T-helper 1 cell treated with Interleukin-12 subunit alpha and Interleukin-12 subunit beta and Interleukin-4 antibody, amounts not matched to agents 30 ng/mL and 1 ng/mL, for 36 hours (primary cell): Measurements from ENCODE around the gene STRADB. TPM values are rescaled to one million over a fixed set of nuclear protein-coding genes. Genes with fewer than 3 reads are reported as not detected.
"Not testable (repeated sequence)": the region's sequence is repeated elsewhere in the genome, so short reads cannot be mapped to it uniquely, and the experiment has no call there.

Experiments used
- intact Hi-C: fragments of 100-400 bp; cut with micrococcal nuclease; formaldehyde crosslinking; loops from one replicate; pipeline ENCODE4 v1.15.1; 2024
- total RNA-seq: library from RNA; stranded (reverse); gene quantifications from 2 replicates; pipeline ENCODE4 v1.2.3, GENCODE V29; 2022

Gene STRADB, protein sequence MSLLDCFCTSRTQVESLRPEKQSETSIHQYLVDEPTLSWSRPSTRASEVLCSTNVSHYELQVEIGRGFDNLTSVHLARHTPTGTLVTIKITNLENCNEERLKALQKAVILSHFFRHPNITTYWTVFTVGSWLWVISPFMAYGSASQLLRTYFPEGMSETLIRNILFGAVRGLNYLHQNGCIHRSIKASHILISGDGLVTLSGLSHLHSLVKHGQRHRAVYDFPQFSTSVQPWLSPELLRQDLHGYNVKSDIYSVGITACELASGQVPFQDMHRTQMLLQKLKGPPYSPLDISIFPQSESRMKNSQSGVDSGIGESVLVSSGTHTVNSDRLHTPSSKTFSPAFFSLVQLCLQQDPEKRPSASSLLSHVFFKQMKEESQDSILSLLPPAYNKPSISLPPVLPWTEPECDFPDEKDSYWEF
- 14.6 and 15.5 TPM in 2 replicates for total RNA-seq

DNA sequence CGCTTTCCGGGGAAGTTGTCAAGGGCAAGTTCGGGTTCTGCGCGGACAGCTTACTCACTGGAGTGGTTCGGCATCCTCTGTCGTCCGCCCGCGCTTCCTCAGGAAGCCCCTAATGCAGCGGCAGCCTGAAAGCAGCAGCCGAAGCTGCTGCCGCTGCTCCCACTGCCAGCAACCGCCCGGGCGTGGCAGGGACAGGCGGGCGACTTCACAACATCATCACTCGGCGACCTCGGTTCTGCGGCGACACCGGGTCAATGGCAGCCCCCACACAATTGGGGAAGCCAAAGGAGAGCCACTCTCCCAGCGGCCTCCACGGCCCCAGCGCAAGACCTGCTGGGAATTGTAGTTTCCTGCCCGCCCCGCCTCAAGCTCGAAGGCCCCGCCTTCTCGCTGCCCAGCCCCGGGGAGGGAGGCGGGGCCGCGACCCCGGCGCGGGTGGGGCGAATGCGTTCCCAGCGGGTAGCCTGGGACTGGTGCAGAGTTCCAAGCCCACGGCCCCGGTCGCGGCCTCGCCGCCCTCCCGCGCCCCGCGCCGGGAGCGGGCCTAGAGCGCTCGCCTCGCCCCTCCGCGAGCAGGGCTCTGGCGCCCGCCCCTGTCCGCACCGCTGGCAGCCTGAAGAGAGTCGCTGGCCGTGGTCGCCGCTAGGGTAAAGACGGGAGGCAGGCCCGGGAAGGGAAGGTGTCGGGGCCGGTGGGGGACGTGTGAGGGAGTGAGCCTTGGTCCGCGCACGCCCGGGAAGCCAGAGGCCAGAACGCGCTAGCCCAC, at the start of gene STRADB, which contains the start of gene TRAK2:
STRADB (plus strand) TSS at position 449 of the 766 bp plus-strand sequence. CDS start 3,101 bp downstream, outside the sequence.
TRAK2 (minus strand) TSS at position 167 of the 766 bp plus-strand sequence. CDS start 30,951 bp downstream, outside the sequence.
- intact Hi-C loops, result loop anchor here (1.0 to 5.0 kb wide), 24 partner anchors 19 to 1539 kb away; partner anchors contain the start of genes BMPR2, BZW1, C2orf69 and CASP10

DNA sequence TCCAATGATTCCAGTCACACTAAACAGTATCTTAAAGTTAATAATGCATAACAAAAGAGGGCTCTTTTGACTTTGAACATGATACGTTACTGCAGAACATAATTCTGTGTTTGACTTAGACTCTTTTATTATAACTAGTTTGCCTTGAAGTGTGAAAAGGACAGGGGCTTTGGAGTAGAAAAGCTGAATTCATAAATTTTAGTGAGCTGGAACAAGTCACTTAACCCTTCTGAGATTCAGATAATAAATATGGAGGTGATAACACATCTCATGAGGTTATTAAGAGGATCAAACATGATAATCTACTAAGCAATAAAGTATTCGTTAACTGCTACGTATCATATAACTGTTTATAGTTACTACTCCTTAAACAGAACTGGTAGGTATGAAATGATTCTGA, 49.7 kb upstream of the STRADB start:
- intact Hi-C loops, result loop anchor here (5.0 kb wide), 1 partner anchor 240 kb away; the partner anchor contains the start of gene TMEM237

DNA sequence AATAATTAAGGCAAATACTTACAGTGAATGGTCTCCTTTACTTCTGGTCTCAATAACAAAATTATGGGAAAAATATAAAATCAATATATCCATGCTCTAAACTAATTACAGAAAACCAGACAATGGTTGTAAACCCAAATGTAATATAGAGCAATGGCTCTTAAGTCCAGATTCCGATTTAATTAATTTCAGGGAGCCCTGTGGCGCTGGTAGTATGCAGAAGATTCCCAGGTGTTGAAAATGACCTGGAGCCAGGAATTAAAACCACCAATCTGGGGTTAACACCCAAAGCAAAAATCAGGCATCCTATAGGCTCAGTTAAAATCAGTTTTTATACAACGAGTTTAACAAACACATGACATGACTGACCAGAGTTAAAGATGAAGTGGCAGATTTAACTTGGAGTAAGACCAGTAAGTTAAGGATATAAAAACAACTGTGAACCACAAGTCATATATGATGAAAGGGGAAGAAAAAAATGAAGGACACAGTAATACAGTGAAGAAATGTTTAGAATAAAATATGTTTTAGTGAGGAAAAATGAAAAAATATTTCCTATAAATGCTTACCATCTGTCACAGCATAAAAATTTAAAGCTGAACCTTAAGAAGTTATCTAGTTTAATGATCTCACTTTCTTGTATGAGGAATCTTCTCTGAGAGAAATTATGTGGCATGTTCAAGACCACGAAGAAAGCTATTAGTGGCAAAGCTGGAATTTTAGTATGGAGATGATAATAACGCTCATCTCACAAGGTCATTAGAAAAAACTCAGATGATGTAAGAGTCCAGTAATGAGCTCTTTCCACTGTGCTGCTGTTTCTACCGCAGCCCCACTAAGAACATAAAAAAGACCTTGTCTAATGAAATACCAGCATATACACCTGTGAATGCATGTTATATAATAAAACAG, 48.6 kb upstream of the STRADB start:
- intact Hi-C loops, result loop anchor here (5.0 kb wide), 1 partner anchor 239 kb away; the partner anchor contains the start of gene TMEM237

DNA sequence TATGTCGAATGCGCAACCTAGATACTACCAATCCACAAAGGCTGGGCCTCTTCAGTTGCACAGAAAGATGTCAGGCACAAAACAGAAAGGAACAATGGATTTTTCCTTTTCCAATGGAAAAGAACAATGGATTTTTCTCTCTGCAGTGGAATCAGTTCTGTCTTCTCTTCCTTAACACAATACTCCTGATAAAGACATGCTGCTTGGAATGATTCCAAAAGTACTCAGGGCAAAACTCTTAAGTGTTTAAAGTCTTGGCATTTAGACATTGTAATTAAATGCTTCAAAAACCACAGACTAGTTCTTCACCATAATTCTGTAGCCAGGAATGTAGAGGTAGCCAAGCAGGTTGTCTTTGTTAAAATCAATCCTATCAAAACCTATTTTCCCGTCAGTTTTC, 47.7 kb upstream of the STRADB start:
- intact Hi-C loops, result loop anchor here (5.0 kb wide), 1 partner anchor 238 kb away; the partner anchor contains the start of gene TMEM237

DNA sequence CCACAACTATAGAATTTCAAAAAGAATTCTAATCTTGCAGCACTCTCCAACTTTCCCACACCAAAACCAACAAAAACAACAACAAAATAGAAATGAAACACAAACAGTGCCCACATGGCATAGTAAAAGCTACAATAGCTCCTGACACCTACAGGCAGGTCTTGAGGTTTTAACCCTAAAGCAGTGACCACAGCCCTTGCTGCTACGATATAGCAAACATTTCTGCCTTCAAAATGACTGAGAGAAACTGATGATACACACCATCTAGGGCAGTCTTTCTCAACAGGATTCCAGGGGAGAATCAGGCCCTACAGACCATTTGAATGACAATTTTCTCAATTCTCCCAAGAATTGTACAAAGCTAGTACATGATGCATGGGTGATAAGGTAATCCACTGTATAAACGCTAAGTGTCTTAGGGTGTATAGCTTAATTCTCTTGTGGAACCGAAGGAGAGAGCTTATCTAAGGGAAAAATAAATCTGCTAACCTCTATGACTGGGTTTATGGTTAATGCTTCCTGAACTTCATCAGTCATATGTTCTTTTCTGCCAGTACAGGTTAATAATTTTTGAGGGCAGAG, 46.8 kb upstream of the STRADB start:
- intact Hi-C loops, result loop anchor here (5.0 kb wide), 2 partner anchors 212 to 238 kb away; partner anchors contain the start of gene TMEM237

DNA sequence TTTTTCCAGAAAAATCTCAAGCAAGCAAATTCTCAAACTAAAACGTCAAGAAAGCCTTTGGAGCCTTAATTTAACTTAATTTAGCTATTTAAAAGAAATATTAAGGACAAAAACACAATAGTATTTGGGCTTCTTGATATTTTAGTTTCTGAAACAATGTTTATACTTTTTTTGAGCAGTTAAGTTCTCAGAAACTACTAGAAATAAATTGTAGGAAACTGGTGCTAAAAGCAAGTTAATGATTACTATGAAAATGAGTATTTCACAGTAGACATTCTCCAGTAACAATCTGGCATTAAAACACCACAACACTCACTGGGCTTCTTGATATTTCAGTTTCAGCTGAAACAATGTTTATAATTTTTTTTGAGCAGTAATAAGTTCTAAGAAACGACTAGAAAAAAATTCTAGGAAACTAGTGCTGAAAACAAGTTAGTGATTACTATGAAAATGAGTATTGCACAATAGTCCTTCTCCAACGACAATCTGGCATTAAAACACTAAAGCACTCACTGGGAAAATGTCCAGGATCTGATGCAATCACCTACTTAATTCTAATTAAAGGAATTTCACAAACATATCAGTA, 45.4 kb upstream of the STRADB start:
- intact Hi-C loops, result loop anchor here (1.0 to 5.0 kb wide), 2 partner anchors 45 to 214 kb away; partner anchors contain the start of genes STRADB and TRAK2

DNA sequence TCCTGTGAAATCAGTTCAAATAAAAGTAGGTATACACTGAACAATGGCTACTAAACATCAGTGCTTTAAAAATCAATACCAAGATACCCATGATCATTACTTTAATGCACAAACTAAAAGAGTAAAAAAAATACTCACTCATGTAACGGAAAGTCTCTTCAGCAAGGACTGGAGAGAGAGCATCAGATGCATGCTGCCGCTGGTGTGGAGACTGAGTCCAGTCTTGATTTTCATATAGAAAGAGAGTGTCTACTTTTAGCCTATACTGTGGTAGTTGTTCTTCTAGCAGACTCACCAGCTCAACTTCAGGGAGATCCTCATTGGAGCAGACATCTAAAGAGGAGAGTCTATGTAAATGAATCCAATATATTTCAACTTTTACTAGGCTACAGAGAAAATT, 44.3 kb upstream of the STRADB start:
- intact Hi-C loops, result loop anchor here (5.0 kb wide), 1 partner anchor 215 kb away; no protein-coding TSS in a partner anchor

DNA sequence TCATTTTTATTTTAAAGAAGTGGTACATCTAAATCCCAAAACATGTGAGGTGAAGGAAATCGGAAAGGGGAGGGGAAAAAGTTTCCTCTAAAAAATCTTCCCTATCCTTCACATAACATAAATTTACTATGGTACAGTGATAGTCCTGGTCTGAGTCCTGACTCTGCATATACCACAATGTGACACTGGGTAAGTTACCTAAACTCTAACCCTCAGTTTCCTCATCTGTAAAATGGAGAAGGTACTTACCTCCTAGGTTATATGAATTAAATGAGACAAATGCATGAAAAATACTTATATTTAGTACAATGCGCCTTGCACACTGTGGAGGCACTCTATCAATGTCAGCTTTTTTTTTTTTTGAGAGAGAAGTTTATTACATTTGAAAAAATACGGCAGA, 42.6 kb upstream of the STRADB start:
- intact Hi-C loops, result loop anchor here (5.0 kb wide), 1 partner anchor 217 kb away; no protein-coding TSS in a partner anchor

DNA sequence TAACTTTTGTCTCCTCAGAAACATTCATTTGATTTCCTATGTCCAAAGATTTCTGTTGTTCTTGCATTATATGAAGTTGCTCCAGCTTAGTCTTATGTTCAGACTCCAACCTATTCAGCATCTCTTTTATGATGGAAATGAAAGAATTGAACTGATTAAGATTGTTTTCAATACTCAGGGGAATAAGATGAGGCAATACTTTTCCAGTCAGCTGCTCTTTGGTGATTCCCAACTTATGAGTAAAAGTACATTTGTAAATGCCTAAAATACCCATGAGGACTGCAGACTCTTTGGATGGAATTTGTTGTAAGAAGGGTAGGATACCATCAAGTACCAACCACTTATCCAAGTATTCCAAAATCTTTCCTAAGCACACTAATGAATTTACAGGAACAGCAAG, 40.1 kb upstream of the STRADB start:
- intact Hi-C loops, result no loop called here

DNA sequence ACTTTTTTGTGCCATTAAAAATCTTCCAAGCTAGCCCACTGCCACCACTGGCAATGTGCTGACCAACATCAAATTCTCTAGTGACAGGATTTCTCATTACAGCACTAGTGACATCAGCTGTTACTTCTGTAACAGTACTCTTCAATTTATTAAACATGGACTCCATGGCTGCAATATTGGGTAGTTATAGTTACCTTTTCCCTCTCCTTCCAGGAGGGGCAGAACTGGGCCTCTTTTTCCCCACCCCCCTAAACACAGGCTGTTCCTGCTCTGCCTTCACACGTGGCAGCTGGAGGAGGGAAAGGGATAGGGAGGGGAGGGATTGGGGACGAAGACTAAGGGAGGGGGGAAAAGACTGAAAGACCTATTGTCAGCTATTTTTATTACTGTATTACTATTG, 38.4 kb upstream of the STRADB start:
- intact Hi-C loops, result no loop called here

DNA sequence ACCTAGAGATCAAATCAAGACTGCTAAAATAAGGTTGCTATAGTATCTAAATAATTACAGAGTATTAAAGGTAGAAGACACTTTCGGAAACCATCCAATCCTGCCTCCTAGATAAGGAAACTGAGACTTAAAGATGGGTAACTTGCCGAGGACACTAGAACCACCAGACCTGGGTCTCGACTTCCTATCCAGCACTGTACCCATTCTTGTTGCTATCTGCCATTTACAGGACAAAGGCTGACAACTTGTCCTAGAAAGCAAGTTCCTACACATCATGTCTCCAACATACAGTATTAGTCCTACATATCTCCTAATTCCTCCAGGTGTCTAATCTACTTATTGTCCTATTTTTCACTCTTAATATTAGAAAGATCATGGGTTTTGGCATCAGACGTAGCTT, 38.0 kb upstream of the STRADB start:
- intact Hi-C loops, result no loop called here

DNA sequence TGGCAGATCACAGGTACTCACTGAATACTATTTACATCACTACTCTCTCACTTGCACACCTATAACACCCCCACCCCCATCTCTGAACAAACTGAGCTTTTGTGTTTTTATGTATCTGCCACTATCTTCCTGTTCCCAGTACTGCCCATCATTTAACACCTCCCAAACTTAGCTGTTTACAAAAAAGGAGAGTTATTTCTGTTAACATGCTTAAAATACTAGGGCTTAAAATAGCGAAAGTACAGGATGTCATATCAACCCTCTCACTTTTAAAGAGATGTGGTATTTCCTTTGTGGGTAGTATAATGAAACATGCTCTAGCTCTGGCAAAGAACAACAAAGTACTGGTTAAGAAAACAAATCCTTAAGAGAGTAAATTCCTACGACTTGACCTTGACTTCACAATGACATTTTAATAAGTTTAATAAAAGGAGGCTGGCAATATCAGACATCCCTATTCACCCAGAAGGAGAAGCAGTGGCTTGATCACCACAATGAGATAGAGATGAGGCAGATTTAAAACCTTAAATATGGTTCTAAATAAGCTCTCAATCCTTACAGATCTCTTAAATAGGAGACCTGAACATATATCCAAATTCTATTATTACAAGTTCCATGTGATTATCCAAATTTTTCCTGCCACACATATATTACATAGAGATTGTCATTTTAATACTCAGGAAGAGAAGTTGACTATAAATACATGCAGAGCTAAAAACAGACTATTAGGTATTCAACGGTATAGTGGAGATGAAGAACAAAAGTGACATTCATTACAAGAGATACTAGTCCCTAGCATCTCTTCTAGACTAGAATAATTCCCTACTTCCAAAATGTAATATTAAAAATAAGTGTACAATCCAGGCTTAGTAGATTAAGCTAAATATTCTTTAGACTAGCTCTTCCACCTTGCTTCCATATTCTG, 37.2 kb upstream of the STRADB start:
- intact Hi-C loops, result loop anchor here (2.0 kb wide), 1 partner anchor 32 kb away; no protein-coding TSS in a partner anchor

DNA sequence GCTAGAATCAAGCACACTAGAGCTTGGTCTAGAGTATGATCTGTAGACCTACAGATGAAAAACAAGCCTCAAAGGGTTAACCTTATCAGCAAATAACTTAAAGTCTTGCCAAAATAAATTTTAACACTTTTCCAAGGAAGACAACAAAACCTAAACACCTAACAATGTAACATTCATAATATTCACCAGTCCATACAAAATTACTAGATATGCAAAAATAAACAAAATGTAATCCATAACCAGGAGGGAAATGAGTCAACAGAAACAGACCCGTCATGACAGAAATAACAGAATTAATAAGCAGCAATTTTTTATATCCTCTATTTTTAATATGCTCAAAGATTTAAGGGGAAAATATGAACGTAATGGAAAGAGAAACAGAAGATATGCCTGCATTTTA, 36.4 kb upstream of the STRADB start:
- intact Hi-C loops, result loop anchor here (2.0 kb wide), 1 partner anchor 32 kb away; no protein-coding TSS in a partner anchor

DNA sequence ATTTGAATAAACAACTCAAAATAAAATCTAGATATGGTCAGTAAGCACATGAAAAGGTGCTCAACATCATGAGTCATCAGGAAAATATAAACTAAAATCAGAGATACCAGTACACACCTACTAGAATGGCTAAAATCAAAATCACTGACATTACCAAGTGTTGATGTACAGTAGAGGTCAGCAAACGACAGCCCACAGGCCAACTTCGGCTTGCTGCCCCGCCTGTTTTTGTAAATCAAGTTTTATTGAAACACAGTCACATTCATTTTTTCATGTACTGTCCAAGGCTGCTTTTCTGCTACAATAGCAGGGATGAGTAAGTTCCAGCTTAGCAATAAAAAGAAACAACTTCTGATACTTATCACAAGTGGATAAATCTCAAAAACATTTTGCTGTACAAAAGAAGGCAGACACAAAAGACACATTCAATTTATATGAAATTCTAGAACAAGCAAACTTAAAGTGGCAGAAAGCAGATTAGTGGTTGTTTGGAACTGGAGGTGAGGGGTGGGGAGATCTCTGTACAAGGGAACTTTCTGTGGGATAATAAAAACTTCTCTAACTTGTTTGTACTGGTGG, 32.4 kb upstream of the STRADB start:
- intact Hi-C loops, result no loop called here

DNA sequence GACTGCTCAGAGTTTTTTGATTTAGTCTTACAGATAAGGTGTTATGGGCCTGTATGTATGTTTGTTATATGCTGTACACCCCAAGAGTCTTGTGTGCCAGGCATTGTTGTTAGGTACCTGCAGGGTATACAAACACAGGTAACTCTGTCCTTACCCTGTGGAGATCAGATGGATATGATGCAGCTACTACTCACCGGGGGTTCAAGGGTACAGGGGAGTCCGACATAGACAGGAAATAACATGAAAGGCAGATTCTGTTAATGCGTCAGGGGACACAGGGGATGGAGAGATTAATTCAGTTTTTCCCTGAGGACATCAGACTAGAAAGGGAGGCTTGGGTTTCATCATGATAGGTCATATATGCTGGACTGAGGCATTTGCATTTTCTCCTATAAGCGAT, 31.6 kb upstream of the STRADB start:
- intact Hi-C loops, result no loop called here

DNA sequence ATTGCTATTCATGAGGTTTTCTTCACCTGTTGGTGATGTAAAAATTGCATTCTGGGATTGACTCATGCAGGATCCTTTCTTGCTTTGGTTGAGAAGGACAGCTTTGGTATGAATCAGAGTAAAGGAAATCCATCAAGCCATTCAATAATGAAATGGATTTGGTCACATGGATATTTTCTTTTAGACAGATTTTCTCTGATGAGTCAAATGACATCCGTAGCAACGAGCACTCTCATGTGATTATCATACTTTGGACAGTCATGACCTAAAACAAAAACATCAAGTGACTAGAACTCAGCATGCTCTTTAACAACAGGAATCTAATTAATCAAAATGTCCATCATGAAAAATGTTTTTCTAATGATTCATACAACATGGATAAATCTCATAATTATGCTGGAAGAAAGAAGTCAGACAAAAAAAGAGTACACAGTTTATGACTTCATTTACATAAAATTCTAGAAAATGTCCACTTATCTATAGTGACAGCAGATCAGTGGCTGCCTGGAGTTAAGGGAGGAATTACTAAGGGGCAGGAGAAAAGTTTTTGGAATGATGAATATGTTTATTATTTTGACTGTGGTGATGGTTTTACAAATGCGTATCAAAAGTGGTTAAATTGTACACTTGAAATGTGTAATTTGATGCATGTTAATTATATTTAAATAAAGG, 31.0 kb upstream of the STRADB start:
- intact Hi-C loops, result no loop called here

DNA sequence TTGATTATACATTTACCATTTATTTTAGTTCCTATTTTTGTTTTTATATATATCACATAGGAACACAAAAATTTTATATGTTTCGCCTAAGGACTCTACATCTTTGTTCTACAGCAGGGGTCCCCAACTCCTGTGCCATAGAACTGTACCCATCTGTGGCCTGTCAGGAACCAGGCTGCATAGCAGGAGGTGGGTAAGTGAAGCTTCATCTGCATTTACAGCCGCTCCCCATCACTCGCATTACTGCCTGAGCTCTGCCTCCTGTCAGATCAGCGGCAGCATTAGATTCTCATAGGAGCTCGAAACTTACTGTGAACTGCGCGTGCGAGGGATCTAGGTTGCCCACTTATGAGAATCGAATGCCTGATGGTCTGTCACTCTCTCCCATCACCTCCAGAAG, 25.6 kb upstream of the STRADB start:
- intact Hi-C loops, result no loop called here

DNA sequence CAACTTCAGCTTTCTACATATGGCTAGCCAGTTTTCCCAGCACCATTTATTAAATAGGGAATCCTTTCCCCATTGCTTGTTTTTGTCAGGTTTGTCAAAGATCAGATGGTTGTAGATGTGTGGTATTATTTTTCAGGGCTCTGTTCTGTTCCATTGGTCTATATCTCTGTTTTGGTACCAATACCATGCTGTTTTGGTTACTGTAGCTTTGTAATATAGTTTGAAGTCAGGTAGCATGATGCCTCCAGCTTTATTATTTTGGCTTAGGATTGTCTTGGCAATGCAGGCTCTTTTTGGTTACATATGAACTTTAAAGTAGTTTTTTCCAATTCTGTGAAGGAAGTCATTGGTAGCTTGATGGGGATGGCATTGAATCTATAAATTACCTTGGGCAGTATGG, 23.2 kb upstream of the STRADB start:
- intact Hi-C loops, result not testable (repeated sequence)
